HG03520 (cell line): ENCODE data around the gene NTSR1.

ENCODE experiments used
- ATAC-seq: cut with Tn5 transposase; IDR thresholded peaks from one replicate; pipeline ENCODE4 v1.9.1; 2021; ENCODE audit warnings: mild to moderate bottlenecking, moderate library complexity; ENCODE audit not compliant: unreplicated experiment

NTSR1 gene

GRCh38 chr20:62768234-62768546, 59.6 kb downstream of the NTSR1 start:
- ATAC-seq: no peak

GRCh38 chr20:62768551-62769287, 60.1 kb downstream of the NTSR1 start:
- ATAC-seq: no peak

- no peak for ATAC-seq
Observed at GRCh38 chr20:62769346-62770071, 60.9 kb downstream of the NTSR1 start.

GRCh38 chr20:62770111-62770910, 61.7 kb downstream of the NTSR1 start:
- no peak for ATAC-seq

- no peak for ATAC-seq
Observed at GRCh38 chr20:62770916-62771315, 62.3 kb downstream of the NTSR1 start.

- no peak for ATAC-seq
Observed at GRCh38 chr20:62771396-62772102, 62.9 kb downstream of the NTSR1 start.

GRCh38 chr20:62772103-62772611, 63.5 kb downstream of the NTSR1 start:
- no peak for ATAC-seq

GRCh38 chr20:62772619-62772989, 64.0 kb downstream of the NTSR1 start:
- no peak for ATAC-seq

- no peak for ATAC-seq
Observed at GRCh38 chr20:62772990-62773844, 64.6 kb downstream of the NTSR1 start.

- ATAC-seq: no peak
Observed at GRCh38 chr20:62773845-62774714, 65.4 kb downstream of the NTSR1 start.

- no peak for ATAC-seq
Observed at GRCh38 chr20:62774762-62775161, 66.1 kb downstream of the NTSR1 start.

GRCh38 chr20:62775206-62775605, 66.6 kb downstream of the NTSR1 start:
- ATAC-seq: no peak

- ATAC-seq: no peak
Observed at GRCh38 chr20:62776035-62776691, 67.5 kb downstream of the NTSR1 start.

GRCh38 chr20:62776692-62777527, 68.3 kb downstream of the NTSR1 start:
- no peak for ATAC-seq

GRCh38 chr20:62777528-62777830, 68.8 kb downstream of the NTSR1 start:
- no peak for ATAC-seq

- no peak for ATAC-seq
Observed at GRCh38 chr20:62778058-62778457, 69.4 kb downstream of the NTSR1 start.

- no peak for ATAC-seq
Observed at GRCh38 chr20:62778601-62779416, 70.2 kb downstream of the NTSR1 start.
